SK-N-SH (cell line): ENCODE measurements around the gene TYMS. TPM values are rescaled to one million over a fixed set of nuclear protein-coding genes. Genes with fewer than 3 reads are reported as not detected.

Experiments used
- CTCF ChIA-PET: fragments of 300-600, 350-600 bp; formaldehyde crosslinking; extraction: SDS; loops from one replicate; lab custom pipeline; 2021; lab: Yijun Ruan, JAX
- POLR2A ChIA-PET: fragments of 350-600 bp; sonication (Branson Sonifier 250); formaldehyde crosslinking; extraction: SDS; loops from one replicate; lab custom pipeline; 2020; ENCODE audit warnings: antibody characterized with exemption, inconsistent platforms; lab: Yijun Ruan, JAX
- DNase-seq: peaks from one replicate; pipeline ENCODE4 v3.0.0; 2012
- H2AFZ ChIP-seq: fragments of 200-600 bp; sonication (generic); 2 replicates; pipeline ENCODE4 v1.8.1; 2016; ENCODE audit warnings: antibody characterized with exemption, mild to moderate bottlenecking, low read depth
- H3F3A ChIP-seq: fragments of 200-600 bp; sonication (generic); replicated peaks from 2 replicates; pipeline ENCODE3; 2016; ENCODE audit warnings: antibody characterized with exemption, mild to moderate bottlenecking; ENCODE audit not compliant: insufficient read depth
- H3K27ac ChIP-seq, 2 experiments: fragments of 200-500 bp in 1 of 2; fragments of 200-600 bp in 1 of 2; sonication (Bioruptor generic) in 1 of 2; sonication (generic), shearing (Covaris generic) in 1 of 2; 2 replicates each; pipeline versions ENCODE4 v1.5.1 to v1.6.1; 2014 to 2016; ENCODE audit warnings: low read depth in 2 of 2, inconsistent platforms in 1 of 2, low read length in 1 of 2, mild to moderate bottlenecking in 1 of 2, mixed read lengths in 1 of 2
- H3K27me3 ChIP-seq: fragments of 200-600 bp; sonication (generic), shearing (Covaris generic); 2 replicates; pipeline ENCODE4 v1.6.1; 2016; ENCODE audit warnings: mixed run types; ENCODE audit not compliant: insufficient read depth
- H3K36me3 ChIP-seq, 2 experiments: fragments of 200-500 bp in 1 of 2; fragments of 200-600 bp in 1 of 2; sonication (Bioruptor generic) in 1 of 2; sonication (generic) in 1 of 2; replicated peaks in 1 of 2; 2 replicates each; pipeline versions ENCODE3 to v1.5.1; 2014 to 2016; ENCODE audit warnings: low read length in 1 of 2, mild to moderate bottlenecking in 1 of 2; ENCODE audit not compliant: insufficient read depth in 2 of 2, control insufficient read depth in 1 of 2
- H3K4me1 ChIP-seq, 2 experiments: fragments of 200-500 bp in 1 of 2; fragments of 200-600 bp in 1 of 2; sonication (Bioruptor generic) in 1 of 2; sonication (generic), shearing (Covaris generic) in 1 of 2; 2 replicates each; pipeline versions ENCODE4 v1.5.1 to v1.6.1; 2014 to 2016; ENCODE audit warnings: low read depth in 1 of 2, low read length in 1 of 2, mixed run types in 1 of 2; ENCODE audit not compliant: insufficient read depth in 2 of 2, control insufficient read depth in 1 of 2
- H3K4me2 ChIP-seq: fragments of 200-600 bp; sonication (generic), shearing (Covaris generic); 2 replicates; pipeline ENCODE4 v1.6.1; 2017; ENCODE audit warnings: mixed run types
- H3K4me3 ChIP-seq, 2 experiments: fragments of 200-500 bp in 1 of 2; fragments of 200-600 bp in 1 of 2; sonication (Bioruptor generic) in 1 of 2; sonication (generic), shearing (Covaris generic) in 1 of 2; 2 replicates each; pipeline versions ENCODE4 v1.5.1 to v1.8.1; 2014 to 2016; ENCODE audit warnings: low read depth in 2 of 2, inconsistent platforms in 1 of 2, low read length in 1 of 2, mild to moderate bottlenecking in 1 of 2, mixed read lengths in 1 of 2, moderate library complexity in 1 of 2
- H3K79me2 ChIP-seq: fragments of 200-600 bp; sonication (generic); 2 replicates; pipeline ENCODE4 v1.8.1; 2017; ENCODE audit warnings: mild to moderate bottlenecking; ENCODE audit not compliant: insufficient read depth
- H3K9ac ChIP-seq: fragments of 200-600 bp; sonication (generic); 2 replicates; pipeline ENCODE4 v1.6.1; 2017; ENCODE audit warnings: mixed run types
- H3K9me2 ChIP-seq: fragments of 200-600 bp; sonication (generic); 2 replicates; pipeline ENCODE4 v1.6.1; 2017; ENCODE audit warnings: mixed run types
- H3K9me3 ChIP-seq: fragments of 200-600 bp; sonication (generic); 2 replicates; pipeline ENCODE4 v1.6.1; 2017; ENCODE audit warnings: mixed run types, mild to moderate bottlenecking, moderate library complexity
- H4K20me1 ChIP-seq: fragments of 200-600 bp; sonication (generic); 2 replicates; pipeline ENCODE4 v1.6.1; 2017; ENCODE audit warnings: mild to moderate bottlenecking, mixed run types; ENCODE audit not compliant: insufficient read depth
- ELF1 ChIP-seq: IDR thresholded peaks from 2 replicates; pipeline ENCODE4 v1.4.0; 2012
- EP300 ChIP-seq, 2 experiments: IDR thresholded peaks; 2 replicates each; pipeline versions ENCODE4 v1.4.0 to v1.6.1; 2012; ENCODE audit warnings: borderline replicate concordance in 1 of 2, low read depth in 1 of 2, low read length in 1 of 2
- FOXM1 ChIP-seq: IDR thresholded peaks from 2 replicates; pipeline ENCODE4 v1.4.0; 2012; ENCODE audit warnings: low read depth, mild to moderate bottlenecking
- GATA2 ChIP-seq: sonication (generic); formaldehyde crosslinking; IDR thresholded peaks from 2 replicates; pipeline ENCODE4 v1.5.0; 2020; ENCODE audit warnings: mild to moderate bottlenecking, missing genetic modification reagents
- MXI1 ChIP-seq: IDR thresholded peaks from 2 replicates; pipeline ENCODE4 v1.6.1; 2012; ENCODE audit warnings: mild to moderate bottlenecking, low read depth, low read length, improper control_type of control experiment
- RAD21 ChIP-seq: IDR thresholded peaks from 2 replicates; pipeline ENCODE4 v1.6.1; 2012; ENCODE audit warnings: mild to moderate bottlenecking, low read length
- SIN3A ChIP-seq: IDR thresholded peaks from 2 replicates; pipeline ENCODE4 v1.6.1; 2012; ENCODE audit warnings: low read depth, mild to moderate bottlenecking, low read length, moderate library complexity, borderline replicate concordance
- SMC3 ChIP-seq: IDR thresholded peaks from 2 replicates; pipeline ENCODE4 v1.6.1; 2012; ENCODE audit warnings: low read depth, low read length, improper control_type of control experiment
- TEAD4 ChIP-seq: IDR thresholded peaks from 2 replicates; pipeline ENCODE4 v1.4.0; 2012; ENCODE audit warnings: mild to moderate bottlenecking, borderline replicate concordance; ENCODE audit not compliant: insufficient read depth
- WGBS: methylation state at CpG from one replicate; pipeline ENCODE4 v1.1.6; 2017; ENCODE audit warnings: low lambda C conversion rate; 5-methylcytosine and 5-hydroxymethylcytosine counted together
- polyA plus RNA-seq, 3 experiments: library from polyadenylated mRNA; depleted of rRNA; stranded (reverse); fragments of >200 nt; gene quantifications; 2 replicates each; pipeline ENCODE4 v1.2.3, GENCODE V29; 2012
- TF ChIP-seq, protein P1 (sequence below): fragments of 200-600 bp; sonication (generic); IDR thresholded peaks from 2 replicates; pipeline ENCODE4 v1.6.1; 2017; ENCODE audit warnings: antibody characterized with exemption, mild to moderate bottlenecking, moderate library complexity
- TF ChIP-seq, protein P2 (sequence below): IDR thresholded peaks from 2 replicates; pipeline ENCODE4 v1.4.0; 2012; ENCODE audit warnings: low read depth

Gene TYMS
- polyA plus RNA-seq, 1 of the 3 experiments (the other 2 are of a cell fraction) = 101 TPM

DNA sequence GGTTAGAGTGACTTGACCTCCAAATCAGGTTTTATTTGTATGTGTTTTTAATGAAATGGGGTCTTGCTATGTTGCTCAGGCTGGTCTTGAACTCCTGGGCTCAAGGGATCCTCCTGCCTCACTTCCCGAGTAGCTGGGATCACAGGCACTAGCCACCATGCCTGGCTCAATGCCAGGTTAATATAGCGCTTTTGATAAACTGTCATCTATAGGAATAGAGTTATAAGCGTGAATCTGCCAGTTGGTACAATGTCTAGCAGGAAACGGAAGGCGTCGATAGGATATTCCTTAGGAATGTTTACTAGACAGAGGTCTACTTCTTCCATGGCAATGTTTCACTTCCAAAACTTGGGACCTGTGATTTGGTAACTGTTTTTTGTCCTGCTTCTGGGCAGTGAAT lies 35.2 kb upstream of the TYMS start (continued):
- TF ChIP-seq TEAD4 = no peak

DNA sequence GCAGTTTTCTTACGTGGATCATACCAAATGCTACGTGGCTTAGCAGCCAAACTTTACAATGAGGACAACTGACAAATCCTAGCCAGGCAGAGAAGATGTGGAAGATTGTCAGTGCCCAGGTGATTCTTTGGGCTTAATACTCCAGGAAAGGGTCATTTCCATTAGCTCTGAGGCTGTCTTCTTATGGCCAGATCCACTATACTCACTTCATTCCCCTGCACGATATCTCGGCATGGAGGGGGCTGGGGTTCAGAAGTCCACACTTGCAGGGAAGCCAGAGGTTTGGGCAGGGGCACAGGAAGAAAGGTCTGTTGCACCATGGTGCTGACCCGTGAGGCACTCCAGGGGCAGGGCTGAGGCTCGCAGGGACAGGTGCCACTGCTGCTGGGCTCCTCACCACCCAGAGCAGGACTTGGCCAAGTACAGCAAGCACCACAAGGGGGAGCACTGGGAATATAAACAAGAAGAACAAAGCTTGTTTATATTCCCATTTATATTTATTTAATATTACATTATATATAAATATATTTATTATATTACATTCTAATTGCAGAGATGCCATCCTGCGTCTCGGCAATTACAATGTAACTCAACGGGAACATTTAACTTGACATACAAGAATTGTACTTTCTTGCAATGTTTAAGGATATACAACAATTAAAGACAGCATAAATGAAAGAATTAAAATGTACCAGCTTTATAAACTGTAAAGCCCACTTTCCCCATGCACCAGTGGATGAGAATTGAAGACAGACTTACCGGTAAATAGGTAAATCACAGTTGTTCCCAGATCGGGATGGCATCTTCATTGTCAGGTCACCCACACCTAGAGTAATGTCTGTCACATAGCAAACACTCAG lies 33.5 kb upstream of the TYMS start:
- no peaks in the 10 kb centered on the region for H3K36me3 ChIP-seq
- no peak overlapping the region for H2AFZ ChIP-seq
- H3K27me3 ChIP-seq = peaks cover 25% of the 10 kb centered on the region; the same call in 1 of the 2 replicates
- H3F3A ChIP-seq = no peaks in the 10 kb centered on the region
- H3K4me3 ChIP-seq = no peak overlapping the region; a peak in 1 of 4 replicates
- H4K20me1 ChIP-seq = no peaks in the 10 kb centered on the region
- CTCF ChIA-PET = interaction anchor here (0.6 to 6.2 kb wide), 72 partner anchors 9 to 822 kb away, joined by 3 to 149 read pairs (median 4); partner anchors contain the start of genes ENOSF1, THOC1 and TYMS
- no peaks in the 10 kb centered on the region for H3K9me3 ChIP-seq
- POLR2A ChIA-PET = interaction anchor here (0.8 kb wide), 1 partner anchor 208 kb away, joined by 3 read pairs; no protein-coding TSS in a partner anchor
- no peaks in the 10 kb centered on the region for H3K79me2 ChIP-seq
- no peak overlapping the region for H3K9ac ChIP-seq
- H3K27ac ChIP-seq = no peak overlapping the region
- DNase-seq = peak; percentile 59
- no peaks in the 10 kb centered on the region for H3K9me2 ChIP-seq
- H3K4me2 ChIP-seq = no peak overlapping the region
- H3K4me1 ChIP-seq = no peaks in the 10 kb centered on the region; a peak in 1 of 4 replicates
- WGBS = 49% methylated on average over 11 of the region's 11 CpGs
- TF ChIP-seq, protein P1, sequence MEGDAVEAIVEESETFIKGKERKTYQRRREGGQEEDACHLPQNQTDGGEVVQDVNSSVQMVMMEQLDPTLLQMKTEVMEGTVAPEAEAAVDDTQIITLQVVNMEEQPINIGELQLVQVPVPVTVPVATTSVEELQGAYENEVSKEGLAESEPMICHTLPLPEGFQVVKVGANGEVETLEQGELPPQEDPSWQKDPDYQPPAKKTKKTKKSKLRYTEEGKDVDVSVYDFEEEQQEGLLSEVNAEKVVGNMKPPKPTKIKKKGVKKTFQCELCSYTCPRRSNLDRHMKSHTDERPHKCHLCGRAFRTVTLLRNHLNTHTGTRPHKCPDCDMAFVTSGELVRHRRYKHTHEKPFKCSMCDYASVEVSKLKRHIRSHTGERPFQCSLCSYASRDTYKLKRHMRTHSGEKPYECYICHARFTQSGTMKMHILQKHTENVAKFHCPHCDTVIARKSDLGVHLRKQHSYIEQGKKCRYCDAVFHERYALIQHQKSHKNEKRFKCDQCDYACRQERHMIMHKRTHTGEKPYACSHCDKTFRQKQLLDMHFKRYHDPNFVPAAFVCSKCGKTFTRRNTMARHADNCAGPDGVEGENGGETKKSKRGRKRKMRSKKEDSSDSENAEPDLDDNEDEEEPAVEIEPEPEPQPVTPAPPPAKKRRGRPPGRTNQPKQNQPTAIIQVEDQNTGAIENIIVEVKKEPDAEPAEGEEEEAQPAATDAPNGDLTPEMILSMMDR = peak; percentile 67
- TF ChIP-seq SIN3A = no peak
- no peak for TF ChIP-seq FOXM1
- no peak for TF ChIP-seq GATA2 (CRISPR knock-in tag)
- TF ChIP-seq SMC3 = peak; percentile 67
- TF ChIP-seq MXI1 = no peak
- TF ChIP-seq RAD21 = peak; percentile 72

DNA sequence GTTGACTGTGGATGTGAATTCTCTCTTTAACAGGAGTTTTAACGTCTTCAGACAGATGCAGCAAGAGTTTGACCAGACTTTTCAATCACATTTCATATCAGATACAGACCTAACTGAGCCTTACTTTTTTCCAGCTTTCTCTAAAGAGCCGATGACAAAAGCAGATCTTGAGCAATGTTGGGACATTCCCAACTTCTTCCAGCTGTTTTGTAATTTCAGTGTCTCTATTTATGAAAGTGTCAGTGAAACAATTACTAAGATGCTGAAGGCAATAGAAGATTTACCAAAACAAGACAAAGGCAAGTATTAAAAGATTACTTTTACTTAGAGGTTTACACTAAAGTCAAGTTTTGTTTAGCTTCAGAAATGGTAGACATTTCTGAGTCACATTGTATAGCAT lies 30.2 kb upstream of the TYMS start:
- TF ChIP-seq, protein P1 = no peak
- TF ChIP-seq, protein P2, sequence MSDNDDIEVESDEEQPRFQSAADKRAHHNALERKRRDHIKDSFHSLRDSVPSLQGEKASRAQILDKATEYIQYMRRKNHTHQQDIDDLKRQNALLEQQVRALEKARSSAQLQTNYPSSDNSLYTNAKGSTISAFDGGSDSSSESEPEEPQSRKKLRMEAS = no peak
- TF ChIP-seq EP300 (IDR thresholded peaks at IDR 0.05; ENCODE audit: borderline replicate concordance in 1 of 2, low read depth in 1 of 2, low read length in 1 of 2) (no peak), ELF1 (no peak)

More for the DNA sequence above, 30.2 kb upstream of the TYMS start:
- no peaks in the 10 kb centered on the region for H3K79me2 ChIP-seq
- H2AFZ ChIP-seq = no peak overlapping the region
- H3K9me2 ChIP-seq = no peaks in the 10 kb centered on the region
- POLR2A ChIA-PET = no interaction called here
- H3K27me3 ChIP-seq = peaks cover 10% of the 10 kb centered on the region; the same call in 1 of the 2 replicates
- no peaks in the 10 kb centered on the region for H3K9me3 ChIP-seq
- no peak for DNase-seq
- no peak overlapping the region for H3K27ac ChIP-seq
- H3K4me2 ChIP-seq = no peak overlapping the region
- no peaks in the 10 kb centered on the region for H3K4me1 ChIP-seq
- CTCF ChIA-PET = interaction anchor here (0.6 to 6.2 kb wide), 5 partner anchors 14 to 340 kb away, joined by 3 to 149 read pairs (median 4); no protein-coding TSS in a partner anchor
- H4K20me1 ChIP-seq = no peaks in the 10 kb centered on the region
- no peak overlapping the region for H3K9ac ChIP-seq
- H3K4me3 ChIP-seq = no peak overlapping the region
- no peaks in the 10 kb centered on the region for H3K36me3 ChIP-seq
- H3F3A ChIP-seq = no peaks in the 10 kb centered on the region
- WGBS = 51% methylated on average over 2 of the region's 2 CpGs
